HuH-7 (cell line): ENCODE results near the gene MOGAT2.

Experiments used
- DNase-seq: peaks from one replicate; pipeline ENCODE4 v3.0.0; 2011; ENCODE audit warnings: low spot score

Gene MOGAT2

DNA sequence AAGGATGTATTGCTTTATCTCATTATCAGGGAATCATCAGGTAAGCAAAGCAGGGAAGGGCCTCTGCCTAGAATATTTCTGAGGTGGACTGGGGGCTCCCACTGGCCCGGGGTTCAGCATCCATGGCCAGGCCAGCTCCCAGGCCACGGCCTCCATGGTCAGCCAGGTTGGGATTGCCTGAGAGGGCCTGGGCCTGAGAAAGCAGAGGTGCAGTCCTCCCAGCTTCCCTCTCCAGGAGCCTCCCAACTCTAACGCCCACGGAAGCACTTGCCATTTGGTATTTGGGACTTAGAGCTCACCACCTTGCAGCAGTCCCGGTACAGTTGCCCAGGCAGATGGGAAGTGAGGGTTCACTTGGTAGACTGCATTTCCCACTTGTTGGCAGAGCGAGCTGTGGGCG lies 63.7 kb downstream of the MOGAT2 start:
- no peak for DNase-seq

DNA sequence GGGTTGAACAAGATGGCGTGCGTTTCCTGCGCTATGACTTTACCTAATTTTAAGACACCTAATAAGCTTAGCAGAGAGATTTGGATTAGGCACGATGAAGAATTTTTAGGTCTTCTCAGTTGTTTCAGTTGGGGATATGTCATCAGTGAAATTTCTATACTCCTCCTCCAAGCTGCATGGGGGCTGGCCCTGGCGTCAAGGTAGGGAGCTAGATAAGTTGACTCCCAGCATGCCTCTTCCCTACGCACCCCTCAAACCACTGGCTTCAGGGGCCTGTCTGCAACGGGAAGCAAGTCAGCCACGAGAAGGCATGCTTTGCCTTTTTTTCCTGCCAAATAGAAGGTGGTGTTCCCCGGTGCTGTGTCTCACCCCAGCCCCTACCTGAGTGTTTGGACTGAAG lies 64.2 kb downstream of the MOGAT2 start:
- DNase-seq, result no peak
